IMR-90 (cell line): Measurements from ENCODE around the gene UBE3B. TPM values are rescaled to one million over a fixed set of nuclear protein-coding genes. Genes with fewer than 3 reads are reported as not detected.
A peak's percentile ranks its signal among the peaks of the same experiment; 100 is the strongest.

ENCODE experiments used
- ATAC-seq: fragments of 200-7000 bp; cut with Tn5 transposase; 2 replicates; pipeline ENCODE4 v1.9.1; 2020; ENCODE audit warnings: low read depth, mild to moderate bottlenecking, moderate library complexity
- BruUV-seq: library from RNA; stranded (reverse); fragments of 400-500 nt; replicated peaks from 2 replicates; lab custom pipeline; 2021; lab: Mats Ljungman, UMichigan
- CTCF ChIA-PET: fragments of 300-600 bp; formaldehyde crosslinking; extraction: SDS; loops from one replicate; lab custom pipeline; 2021; ENCODE audit warnings: antibody characterized with exemption; lab: Yijun Ruan, JAX
- POLR2A ChIA-PET: fragments of 300-600 bp; sonication (Branson Sonifier 250); formaldehyde crosslinking; loops from one replicate; lab custom pipeline; 2022; ENCODE audit warnings: antibody characterized with exemption; ENCODE audit not compliant: unreplicated experiment; lab: Charles Lee
- DNase-seq: peaks from one replicate; pipeline ENCODE4 v3.0.0; 2013
- H2AFZ ChIP-seq: replicated peaks from 2 replicates; pipeline ENCODE3; 2013; ENCODE audit warnings: low read length, mild to moderate bottlenecking; ENCODE audit not compliant: poor library complexity
- H2AK5ac ChIP-seq: 2 replicates; pipeline ENCODE4 v1.6.1; 2013; ENCODE audit warnings: low read depth, low read length, inconsistent platforms
- H2AK9ac ChIP-seq: replicated peaks from 2 replicates; pipeline ENCODE3; 2013; ENCODE audit warnings: mild to moderate bottlenecking, low read depth, low read length, moderate library complexity; ENCODE audit not compliant: poor library complexity
- H2BK120ac ChIP-seq: 2 replicates; pipeline ENCODE4 v1.6.1; 2013; ENCODE audit warnings: low read depth, low read length, inconsistent platforms
- H2BK15ac ChIP-seq: 3 replicates; pipeline ENCODE4 v1.6.1; 2013; ENCODE audit warnings: low read depth, low read length, inconsistent platforms
- H2BK20ac ChIP-seq: 2 replicates; pipeline ENCODE4 v1.6.1; 2013; ENCODE audit warnings: low read depth, mild to moderate bottlenecking, inconsistent platforms, low read length, moderate library complexity
- H2BK5ac ChIP-seq: 2 replicates; pipeline ENCODE4 v1.6.1; 2013; ENCODE audit warnings: mild to moderate bottlenecking, low read depth, low read length, inconsistent platforms; ENCODE audit not compliant: poor library complexity, severe bottlenecking
- H3K14ac ChIP-seq: replicated peaks from 2 replicates; pipeline ENCODE4 v1.6.1; 2013; ENCODE audit warnings: low read depth, low read length, inconsistent platforms
- H3K18ac ChIP-seq: 2 replicates; pipeline ENCODE4 v1.6.1; 2013; ENCODE audit warnings: low read depth, low read length, control low read depth
- H3K23ac ChIP-seq: 2 replicates; pipeline ENCODE4 v1.6.1; 2013; ENCODE audit warnings: low read depth, low read length, inconsistent platforms
- H3K27ac ChIP-seq: 2 replicates; pipeline ENCODE4 v1.5.1; 2013; ENCODE audit warnings: mild to moderate bottlenecking, control low read depth, low read length; ENCODE audit not compliant: insufficient read depth
- H3K27me3 ChIP-seq: 2 replicates; pipeline ENCODE4 v1.6.1; 2013; ENCODE audit warnings: low read length; ENCODE audit not compliant: control insufficient read depth, insufficient read depth
- H3K36me3 ChIP-seq: 2 replicates; pipeline ENCODE4 v1.6.1; 2013; ENCODE audit warnings: low read length, mixed read lengths; ENCODE audit not compliant: control insufficient read depth, insufficient read depth
- H3K4ac ChIP-seq: 2 replicates; pipeline ENCODE4 v1.6.1; 2013; ENCODE audit warnings: low read depth, low read length, inconsistent platforms
- H3K4me1 ChIP-seq: 2 replicates; pipeline ENCODE4 v1.6.1; 2013; ENCODE audit warnings: low read length, mixed read lengths; ENCODE audit not compliant: control insufficient read depth, insufficient read depth
- H3K4me2 ChIP-seq: 2 replicates; pipeline ENCODE4 v1.6.1; 2013; ENCODE audit warnings: low read depth, mild to moderate bottlenecking, control low read depth, low read length, moderate library complexity
- H3K4me3 ChIP-seq: 2 replicates; pipeline ENCODE4 v1.5.1; 2013; ENCODE audit warnings: low read depth, mild to moderate bottlenecking, control low read depth, low read length, moderate library complexity; ENCODE audit not compliant: insufficient read depth
- H3K56ac ChIP-seq: 2 replicates; pipeline ENCODE4 v1.6.1; 2013; ENCODE audit warnings: low read length, inconsistent platforms; ENCODE audit not compliant: insufficient read depth; ENCODE audit errors: extremely low read depth
- H3K79me1 ChIP-seq, 2 experiments: 2 replicates each; pipeline ENCODE4 v1.6.1; 2013; ENCODE audit warnings: low read length in 2 of 2, inconsistent platforms in 1 of 2, low read depth in 1 of 2
- H3K9ac ChIP-seq: 2 replicates; pipeline ENCODE4 v1.6.1; 2013; ENCODE audit warnings: low read depth, low read length, control low read depth
- H3K9me1 ChIP-seq: 2 replicates; pipeline ENCODE4 v1.6.1; 2013; ENCODE audit warnings: low read length, inconsistent platforms; ENCODE audit not compliant: insufficient read depth
- H3K9me3 ChIP-seq: 2 replicates; pipeline ENCODE4 v1.6.1; 2013; ENCODE audit warnings: low read length; ENCODE audit not compliant: control insufficient read depth, insufficient read depth
- H4K20me1 ChIP-seq: 2 replicates; pipeline ENCODE4 v1.6.1; 2013; ENCODE audit warnings: low read length, inconsistent platforms; ENCODE audit not compliant: insufficient read depth
- H4K5ac ChIP-seq: 2 replicates; pipeline ENCODE4 v1.6.1; 2013; ENCODE audit warnings: mild to moderate bottlenecking, low read depth, low read length, control low read depth
- H4K8ac ChIP-seq, 2 experiments: 2 replicates each; pipeline ENCODE4 v1.6.1; 2013; ENCODE audit warnings: low read depth in 2 of 2, low read length in 2 of 2, control low read depth in 1 of 2, inconsistent platforms in 1 of 2
- H4K91ac ChIP-seq: 2 replicates; pipeline ENCODE4 v1.6.1; 2013; ENCODE audit warnings: low read depth, low read length, inconsistent platforms; ENCODE audit not compliant: insufficient read depth
- BHLHE40 ChIP-seq: fragments of 150-350 bp; IDR thresholded peaks from 2 replicates; pipeline ENCODE4 v1.6.1; 2016; ENCODE audit warnings: mild to moderate bottlenecking, low read depth, low read length
- CEBPB ChIP-seq: IDR thresholded peaks from 2 replicates; pipeline ENCODE4 v1.6.1; 2012; ENCODE audit warnings: low read depth, low read length, improper control_type of control experiment
- CHD1 ChIP-seq: IDR thresholded peaks from 2 replicates; pipeline ENCODE4 v1.6.1; 2012; ENCODE audit warnings: low read depth, low read length, improper control_type of control experiment
- FOS ChIP-seq: fragments of 150-350 bp; IDR thresholded peaks from 2 replicates; pipeline ENCODE4 v1.6.1; 2016; ENCODE audit warnings: low read depth, low read length
- MAFK ChIP-seq: IDR thresholded peaks from 2 replicates; pipeline ENCODE4 v1.6.1; 2012; ENCODE audit warnings: low read depth, low read length, improper control_type of control experiment
- MAZ ChIP-seq: IDR thresholded peaks from 2 replicates; pipeline ENCODE4 v1.6.1; 2012; ENCODE audit warnings: low read depth, mild to moderate bottlenecking, low read length, improper control_type of control experiment, moderate library complexity, borderline replicate concordance
- MXI1 ChIP-seq: IDR thresholded peaks from 2 replicates; pipeline ENCODE4 v1.6.1; 2012; ENCODE audit warnings: low read depth, mild to moderate bottlenecking, low read length, moderate library complexity, borderline replicate concordance
- NFE2L2 ChIP-seq: fragments of 150-350 bp; IDR thresholded peaks from 2 replicates; pipeline ENCODE4 v1.6.1; 2016; ENCODE audit warnings: low read depth, mild to moderate bottlenecking, low read length
- POLR2A ChIP-seq: IDR thresholded peaks from 2 replicates; pipeline ENCODE4 v1.6.1; 2012; ENCODE audit warnings: mild to moderate bottlenecking, low read depth, low read length
- RAD21 ChIP-seq: IDR thresholded peaks from 2 replicates; pipeline ENCODE4 v1.6.1; 2012; ENCODE audit warnings: low read length, improper control_type of control experiment
- RCOR1 ChIP-seq: IDR thresholded peaks from 2 replicates; pipeline ENCODE4 v1.6.1; 2012; ENCODE audit warnings: mild to moderate bottlenecking, low read length, improper control_type of control experiment; ENCODE audit not compliant: insufficient replicate concordance
- RFX5 ChIP-seq: IDR thresholded peaks from 2 replicates; pipeline ENCODE4 v1.8.0; 2012; ENCODE audit warnings: low read depth, mild to moderate bottlenecking, low read length, moderate library complexity
- SMC3 ChIP-seq: fragments of 150-350 bp; IDR thresholded peaks from 2 replicates; pipeline ENCODE4 v1.6.1; 2016; ENCODE audit warnings: low read depth, mild to moderate bottlenecking, antibody characterized with exemption, low read length, moderate library complexity
- WGBS, 2 experiments: methylation state at CpG; one replicate each; pipeline versions ENCODE4 v1.1.5 to v1.1.7; 2013; ENCODE audit warnings: missing lambda C conversion rate in 2 of 2; ENCODE audit not compliant: insufficient read length in 1 of 2; ENCODE audit errors: extremely low coverage in 2 of 2; 5-methylcytosine and 5-hydroxymethylcytosine counted together
- dilution Hi-C: fragments of 300-500 bp; cut with HindIII; formaldehyde crosslinking; loops from one replicate; pipeline ENCODE4 v1.14.3; 2018; ENCODE audit warnings: low sequenced_read_pairs; ENCODE audit not compliant: unreplicated experiment
- in situ Hi-C: fragments of 300-500 bp; cut with MboI; formaldehyde crosslinking; loops from 3 replicates; pipeline ENCODE4 v1.14.3; 2019; ENCODE audit warnings: low sequenced_read_pairs, inconsistent platforms, mixed read lengths
- intact Hi-C: fragments of 100-400 bp; cut with micrococcal nuclease; formaldehyde crosslinking; loops from 2 replicates; pipeline ENCODE4 v1.10.0; 2022
- polyA plus RNA-seq, 3 experiments: library from polyadenylated mRNA; depleted of rRNA; stranded (reverse); fragments of >200 nt; gene quantifications; 2 replicates each; pipeline ENCODE4 v1.2.3, GENCODE V29; 2012; ENCODE audit warnings: low replicate concordance in 1 of 3
- total RNA-seq: library from RNA; depleted of rRNA; stranded (reverse); fragments of >200 nt; gene quantifications from 2 replicates; pipeline ENCODE4 v1.2.3, GENCODE V29; 2012
- TF ChIP-seq, protein P1 (sequence below): fragments of 150-350 bp; IDR thresholded peaks from 2 replicates; pipeline ENCODE4 v1.6.1; 2017; ENCODE audit warnings: mild to moderate bottlenecking, antibody characterized with exemption, low read length, low read depth
- TF ChIP-seq, protein P2 (sequence below): fragments of 150-350 bp; IDR thresholded peaks from 2 replicates; pipeline ENCODE4 v1.6.1; 2016; ENCODE audit warnings: low read depth, mild to moderate bottlenecking, low read length, moderate library complexity, borderline replicate concordance
- TF ChIP-seq, protein P3 (sequence below): conservative IDR thresholded peaks from 2 replicates; pipeline ENCODE4 v1.5.1; 2012; ENCODE audit warnings: mild to moderate bottlenecking, low read depth, low read length, improper control_type of control experiment

The UBE3B gene
- total and polyA plus RNA-seq, 2 of the 4 experiments (the other 2 are of a cell fraction), result 18.8 to 24.9 TPM

DNA sequence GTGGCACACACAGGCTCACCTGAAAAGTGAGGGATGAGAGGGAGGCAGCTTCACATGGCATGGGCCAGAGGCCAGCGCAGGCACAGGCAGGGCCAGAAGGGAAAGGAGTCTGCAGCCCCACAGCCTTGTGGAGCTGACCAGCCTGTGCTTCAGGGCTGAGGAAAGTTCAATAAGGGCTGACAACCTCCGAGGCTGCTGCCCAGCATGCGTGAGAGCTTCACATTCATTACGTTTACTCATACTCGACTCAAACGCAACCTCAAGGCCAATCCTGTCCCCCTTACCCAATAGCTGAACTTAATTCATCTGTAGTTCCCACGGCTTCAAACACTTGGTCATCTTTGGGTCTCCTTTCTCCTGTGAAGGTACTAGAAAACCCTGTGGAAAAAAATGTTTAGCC is 91.1 kb downstream of the UBE3B start:
- Histone ChIP-seq H3K9me3 (no peaks in the 10 kb centered on the region), H3K27ac (no peak overlapping the region), H2AK9ac (no peak overlapping the region), H3K18ac (no peak overlapping the region), H4K8ac (no peak overlapping the region), H3K4me3 (no peak overlapping the region), H4K91ac (no peak overlapping the region), H3K4ac (no peak overlapping the region), H3K36me3 (peaks cover 6% of the 10 kb centered on the region), H3K9me1 (peaks cover 5% of the 10 kb centered on the region), H3K23ac (no peak overlapping the region), H4K5ac (no peak overlapping the region), H2BK5ac (no peak overlapping the region), H3K4me2 (no peak overlapping the region), H4K20me1 (no peaks in the 10 kb centered on the region), H2BK120ac (no peak overlapping the region), H2BK20ac (no peak overlapping the region), H3K79me1 (peaks cover 0 to 12% of the 10 kb centered on the region in 2 experiments; a peak in 2 of 4 replicates), H3K4me1 (no peaks in the 10 kb centered on the region; the same call in 1 of the 2 replicates), H2BK15ac (no peak overlapping the region), H3K27me3 (no peaks in the 10 kb centered on the region), H2AK5ac (no peak overlapping the region), H2AFZ (no peak overlapping the region), H3K14ac (no peak overlapping the region), H3K9ac (no peak overlapping the region), H3K56ac (0 out of 2 replicates have a peak overlapping the region, but pooled peaks have one; percentile 24)
- dilution Hi-C loops, result no loop called here
- WGBS, 2 experiments, result no CpG with 5 or more reads among the region's 7 CpGs
- DNase-seq (peak; percentile 9), ATAC-seq (no peak)
- intact Hi-C loops, result no loop called here
- BruUV-seq, result no TSS peak
- ChIA-PET CTCF (no interaction called here), POLR2A (no interaction called here)
- in situ Hi-C loops, result no loop called here
- TF ChIP-seq, protein P1, sequence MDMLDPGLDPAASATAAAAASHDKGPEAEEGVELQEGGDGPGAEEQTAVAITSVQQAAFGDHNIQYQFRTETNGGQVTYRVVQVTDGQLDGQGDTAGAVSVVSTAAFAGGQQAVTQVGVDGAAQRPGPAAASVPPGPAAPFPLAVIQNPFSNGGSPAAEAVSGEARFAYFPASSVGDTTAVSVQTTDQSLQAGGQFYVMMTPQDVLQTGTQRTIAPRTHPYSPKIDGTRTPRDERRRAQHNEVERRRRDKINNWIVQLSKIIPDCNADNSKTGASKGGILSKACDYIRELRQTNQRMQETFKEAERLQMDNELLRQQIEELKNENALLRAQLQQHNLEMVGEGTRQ, result no peak
- TF ChIP-seq RFX5 (no peak), CHD1 (no peak), CEBPB (no peak), MAZ (no peak), RAD21 (no peak), SMC3 (no peak), BHLHE40 (no peak), RCOR1 (no peak), POLR2A (no peak), NFE2L2 (no peak), MAFK (no peak), MXI1 (no peak), FOS (no peak)
- TF ChIP-seq, protein P2, sequence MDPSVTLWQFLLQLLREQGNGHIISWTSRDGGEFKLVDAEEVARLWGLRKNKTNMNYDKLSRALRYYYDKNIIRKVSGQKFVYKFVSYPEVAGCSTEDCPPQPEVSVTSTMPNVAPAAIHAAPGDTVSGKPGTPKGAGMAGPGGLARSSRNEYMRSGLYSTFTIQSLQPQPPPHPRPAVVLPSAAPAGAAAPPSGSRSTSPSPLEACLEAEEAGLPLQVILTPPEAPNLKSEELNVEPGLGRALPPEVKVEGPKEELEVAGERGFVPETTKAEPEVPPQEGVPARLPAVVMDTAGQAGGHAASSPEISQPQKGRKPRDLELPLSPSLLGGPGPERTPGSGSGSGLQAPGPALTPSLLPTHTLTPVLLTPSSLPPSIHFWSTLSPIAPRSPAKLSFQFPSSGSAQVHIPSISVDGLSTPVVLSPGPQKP, result no peak
- TF ChIP-seq, protein P3, sequence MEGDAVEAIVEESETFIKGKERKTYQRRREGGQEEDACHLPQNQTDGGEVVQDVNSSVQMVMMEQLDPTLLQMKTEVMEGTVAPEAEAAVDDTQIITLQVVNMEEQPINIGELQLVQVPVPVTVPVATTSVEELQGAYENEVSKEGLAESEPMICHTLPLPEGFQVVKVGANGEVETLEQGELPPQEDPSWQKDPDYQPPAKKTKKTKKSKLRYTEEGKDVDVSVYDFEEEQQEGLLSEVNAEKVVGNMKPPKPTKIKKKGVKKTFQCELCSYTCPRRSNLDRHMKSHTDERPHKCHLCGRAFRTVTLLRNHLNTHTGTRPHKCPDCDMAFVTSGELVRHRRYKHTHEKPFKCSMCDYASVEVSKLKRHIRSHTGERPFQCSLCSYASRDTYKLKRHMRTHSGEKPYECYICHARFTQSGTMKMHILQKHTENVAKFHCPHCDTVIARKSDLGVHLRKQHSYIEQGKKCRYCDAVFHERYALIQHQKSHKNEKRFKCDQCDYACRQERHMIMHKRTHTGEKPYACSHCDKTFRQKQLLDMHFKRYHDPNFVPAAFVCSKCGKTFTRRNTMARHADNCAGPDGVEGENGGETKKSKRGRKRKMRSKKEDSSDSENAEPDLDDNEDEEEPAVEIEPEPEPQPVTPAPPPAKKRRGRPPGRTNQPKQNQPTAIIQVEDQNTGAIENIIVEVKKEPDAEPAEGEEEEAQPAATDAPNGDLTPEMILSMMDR, result no peak
